ENCODE results near the gene BTAF1. TPM values are rescaled to one million over a fixed set of nuclear protein-coding genes. Genes with fewer than 3 reads are reported as not detected.

BTAF1 gene
- total and polyA plus RNA-seq, 2 donors, result 15.0 to 49.9 TPM

DNA sequence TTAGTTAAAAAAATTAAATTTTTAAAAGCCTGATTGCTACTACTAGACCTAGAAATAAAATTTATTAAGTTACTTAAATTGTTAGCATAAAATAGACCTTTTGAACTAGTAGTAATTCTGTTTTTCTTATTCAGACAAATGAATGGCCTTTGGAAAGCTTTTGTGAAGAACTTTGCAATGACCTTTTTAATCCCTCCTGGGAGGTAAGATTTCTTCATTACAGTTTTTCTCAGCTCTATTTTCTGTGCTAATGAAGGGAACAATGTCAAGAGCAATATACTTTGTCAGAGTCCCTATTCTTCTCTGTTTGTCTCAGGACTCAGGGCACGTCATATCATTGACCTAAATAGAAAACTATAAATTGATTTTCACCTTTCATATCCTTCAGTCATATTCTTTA is 33.5 kb downstream of the BTAF1 start:
- WGBS, result 100% methylated on average over 1 of the region's 1 CpG

DNA sequence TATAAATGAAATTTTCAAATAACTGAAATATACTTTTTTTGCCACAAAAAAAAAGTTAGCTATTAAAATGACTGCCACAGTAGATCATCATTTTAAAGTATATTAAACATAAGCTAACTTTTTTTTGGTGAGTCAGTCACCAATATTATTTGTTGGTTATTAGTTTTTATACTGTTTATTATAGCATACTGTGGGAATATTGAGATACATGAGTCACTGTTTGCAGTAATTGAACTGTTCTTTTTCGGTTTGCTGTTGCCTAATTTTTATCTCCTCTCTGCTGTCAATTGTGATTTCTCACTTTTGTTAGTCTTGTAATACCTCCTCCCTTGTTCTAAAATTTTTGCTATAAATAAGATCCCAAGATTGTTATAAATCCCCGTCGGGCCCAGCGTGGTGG is 45.7 kb downstream of the BTAF1 start:
- H3K36me3 ChIP-seq (ENCODE audit: control insufficient read depth in 2 of 2, insufficient read depth in 2 of 2, low read length in 1 of 2), result peaks cover 3 to 39% of the 10 kb centered on the region in 2 donors
- H3K27ac ChIP-seq (ENCODE audit: low read depth in 1 of 2, low read length in 1 of 2), result no peak overlapping the region
- H3K9me3 ChIP-seq (ENCODE audit: control insufficient read depth in 2 of 2, insufficient read depth in 1 of 2, low read length in 1 of 2), result no peaks in the 10 kb centered on the region
- H3K4me3 ChIP-seq (ENCODE audit: low read length in 2 of 2), result no peak overlapping the region
- DNase-seq (ENCODE audit: low read depth in 6 of 9, low spot score in 9 of 9), result no peak
- 97% methylated on average over 4 of the region's 4 CpGs for WGBS
- no peaks in the 10 kb centered on the region for H3K27me3 ChIP-seq (ENCODE audit: control insufficient read depth in 2 of 2, insufficient read depth in 1 of 2, low read length in 1 of 2)
- H3K4me1 ChIP-seq (ENCODE audit: control insufficient read depth in 2 of 2, insufficient read depth in 2 of 2, low read length in 2 of 2), result no peaks in the 10 kb centered on the region

More for the DNA sequence above, 33.5 kb downstream of the BTAF1 start:
- Histone ChIP-seq H3K36me3 (ENCODE audit: control insufficient read depth in 2 of 2, insufficient read depth in 2 of 2, low read length in 1 of 2) (peaks cover 14 to 69% of the 10 kb centered on the region in 2 donors), H3K9me3 (ENCODE audit: control insufficient read depth in 2 of 2, insufficient read depth in 1 of 2, low read length in 1 of 2) (no peaks in the 10 kb centered on the region), H3K27me3 (ENCODE audit: control insufficient read depth in 2 of 2, insufficient read depth in 1 of 2, low read length in 1 of 2) (no peaks in the 10 kb centered on the region), H3K4me1 (ENCODE audit: control insufficient read depth in 2 of 2, insufficient read depth in 2 of 2, low read length in 2 of 2) (no peaks in the 10 kb centered on the region), H3K27ac (ENCODE audit: low read depth in 1 of 2, low read length in 1 of 2) (no peak overlapping the region), H3K4me3 (ENCODE audit: low read length in 2 of 2) (no peak overlapping the region)
- DNase-seq (ENCODE audit: low read depth in 6 of 9, low spot score in 9 of 9), result no peak

DNA sequence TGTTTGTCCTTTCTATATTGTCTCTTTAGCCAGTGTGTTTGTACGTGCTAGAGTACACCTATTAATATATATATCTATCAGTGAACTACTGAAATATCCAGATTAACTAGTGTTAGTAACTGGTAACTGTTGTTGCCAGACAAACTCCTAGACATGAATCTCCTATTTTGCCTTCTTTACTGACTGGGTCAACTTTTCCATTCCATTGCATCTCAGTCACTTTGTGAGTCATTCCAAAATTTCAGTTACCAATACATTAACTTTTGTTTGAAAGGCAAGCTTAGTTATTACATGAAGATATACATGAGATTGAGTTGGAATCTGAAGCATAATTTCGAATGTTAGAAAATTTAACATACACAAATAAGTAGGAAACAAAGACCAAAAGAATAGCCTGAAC is 51.4 kb downstream of the BTAF1 start:
- no peaks in the 10 kb centered on the region for H3K4me1 ChIP-seq (ENCODE audit: control insufficient read depth in 2 of 2, insufficient read depth in 2 of 2, low read length in 2 of 2)
- WGBS, result 99% methylated on average over 2 of the region's 2 CpGs
- no peaks in the 10 kb centered on the region for H3K9me3 ChIP-seq (ENCODE audit: control insufficient read depth in 2 of 2, insufficient read depth in 1 of 2, low read length in 1 of 2)
- H3K27me3 ChIP-seq (ENCODE audit: control insufficient read depth in 2 of 2, insufficient read depth in 1 of 2, low read length in 1 of 2), result no peaks in the 10 kb centered on the region
- no peak overlapping the region for H3K27ac ChIP-seq (ENCODE audit: low read depth in 1 of 2, low read length in 1 of 2)
- DNase-seq (ENCODE audit: low read depth in 6 of 9, low spot score in 9 of 9), result no peak
- no peak overlapping the region for H3K4me3 ChIP-seq (ENCODE audit: low read length in 2 of 2)
- peaks cover 3 to 23% of the 10 kb centered on the region in 2 donors for H3K36me3 ChIP-seq (ENCODE audit: control insufficient read depth in 2 of 2, insufficient read depth in 2 of 2, low read length in 1 of 2)

DNA sequence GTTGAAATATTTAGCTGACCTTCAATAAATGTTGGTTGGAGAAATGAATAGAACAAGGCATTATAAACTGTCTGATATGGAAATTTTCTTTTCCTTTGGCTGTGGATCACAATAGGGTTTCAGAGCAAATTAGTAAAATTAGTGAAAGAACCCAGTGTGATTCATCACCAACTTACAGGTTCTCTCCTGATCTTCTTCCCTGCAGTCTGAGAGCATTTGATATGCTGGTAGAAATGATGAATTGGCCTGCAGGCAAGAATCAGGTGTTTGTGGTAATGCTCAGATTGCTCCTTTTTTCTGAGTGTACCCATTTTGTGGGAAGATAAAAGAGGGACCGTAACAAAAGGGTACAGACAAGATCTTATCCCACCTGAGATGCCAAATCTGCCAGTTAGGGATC is 51.9 kb downstream of the BTAF1 start:
- H3K4me1 ChIP-seq (ENCODE audit: control insufficient read depth in 2 of 2, insufficient read depth in 2 of 2, low read length in 2 of 2), result no peaks in the 10 kb centered on the region
- no peaks in the 10 kb centered on the region for H3K9me3 ChIP-seq (ENCODE audit: control insufficient read depth in 2 of 2, insufficient read depth in 1 of 2, low read length in 1 of 2)
- H3K4me3 ChIP-seq (ENCODE audit: low read length in 2 of 2), result no peak overlapping the region
- 88% methylated on average over 1 of the region's 1 CpG for WGBS
- H3K27ac ChIP-seq (ENCODE audit: low read depth in 1 of 2, low read length in 1 of 2), result no peak overlapping the region
- H3K27me3 ChIP-seq (ENCODE audit: control insufficient read depth in 2 of 2, insufficient read depth in 1 of 2, low read length in 1 of 2), result no peaks in the 10 kb centered on the region
- H3K36me3 ChIP-seq (ENCODE audit: control insufficient read depth in 2 of 2, insufficient read depth in 2 of 2, low read length in 1 of 2), result peaks cover 3 to 25% of the 10 kb centered on the region in 2 donors
- DNase-seq (ENCODE audit: low read depth in 6 of 9, low spot score in 9 of 9), result no peak

DNA sequence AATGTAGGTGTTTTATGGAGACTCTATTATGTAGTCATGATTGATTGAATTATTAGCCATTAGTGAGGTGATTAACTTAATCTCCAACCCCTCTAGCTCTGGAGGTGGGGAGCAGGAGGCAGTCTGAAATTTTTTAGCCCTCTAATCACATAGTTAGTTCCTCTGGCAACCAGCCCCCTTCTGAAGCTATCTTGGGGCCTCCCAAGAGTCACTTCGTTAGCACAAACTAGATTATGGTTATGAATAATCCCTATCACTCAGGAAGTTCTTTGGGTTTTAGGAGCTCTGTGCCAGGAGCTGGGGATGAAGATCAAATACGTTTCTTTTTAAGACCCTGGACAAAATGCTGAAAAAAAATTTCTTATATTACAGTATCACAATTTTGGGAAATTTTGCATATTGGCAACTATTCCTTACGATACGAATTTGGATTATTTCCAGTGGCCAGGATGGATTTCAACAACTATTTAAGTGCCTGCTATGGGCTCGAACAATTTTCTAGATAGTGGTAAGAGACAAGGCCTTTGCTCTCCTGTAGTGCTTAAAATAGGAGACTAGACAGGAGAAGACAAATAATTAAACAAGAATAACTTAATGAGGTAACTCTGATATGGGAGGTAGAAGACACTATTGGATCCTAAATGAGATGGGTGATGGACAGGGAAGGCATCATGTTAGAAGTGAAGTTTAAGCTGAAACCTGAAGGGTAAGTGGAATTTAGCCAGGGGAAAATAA is 52.9 kb downstream of the BTAF1 start:
- no peak overlapping the region for H3K27ac ChIP-seq (ENCODE audit: low read depth in 1 of 2, low read length in 1 of 2)
- DNase-seq (ENCODE audit: low read depth in 6 of 9, low spot score in 9 of 9), result no peak
- H3K36me3 ChIP-seq (ENCODE audit: control insufficient read depth in 2 of 2, insufficient read depth in 2 of 2, low read length in 1 of 2), result peaks cover 3 to 24% of the 10 kb centered on the region in 2 donors
- H3K9me3 ChIP-seq (ENCODE audit: control insufficient read depth in 2 of 2, insufficient read depth in 1 of 2, low read length in 1 of 2), result no peaks in the 10 kb centered on the region
- H3K4me1 ChIP-seq (ENCODE audit: control insufficient read depth in 2 of 2, insufficient read depth in 2 of 2, low read length in 2 of 2), result no peaks in the 10 kb centered on the region
- no peaks in the 10 kb centered on the region for H3K27me3 ChIP-seq (ENCODE audit: control insufficient read depth in 2 of 2, insufficient read depth in 1 of 2, low read length in 1 of 2)
- 95% methylated on average over 5 of the region's 5 CpGs for WGBS
- H3K4me3 ChIP-seq (ENCODE audit: low read length in 2 of 2), result no peak overlapping the region

DNA sequence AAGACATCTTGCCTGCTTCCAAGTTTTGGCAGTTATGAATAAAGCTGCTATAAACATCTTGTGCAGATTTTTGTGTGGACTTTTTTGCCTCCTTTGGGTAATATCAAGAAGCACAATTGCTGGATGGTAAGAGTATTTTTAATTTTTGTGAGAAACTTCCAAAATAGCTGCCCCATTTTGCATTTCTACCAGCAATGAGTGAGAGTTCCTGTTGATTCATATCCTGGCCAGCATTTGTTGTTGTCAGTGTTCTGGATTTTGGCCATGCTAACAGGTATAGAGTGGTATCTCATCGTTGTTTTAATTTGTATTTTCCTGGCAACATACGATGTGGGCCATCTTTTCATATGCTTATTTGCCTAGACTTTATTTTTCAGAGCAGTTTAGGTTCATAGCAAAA is 53.9 kb downstream of the BTAF1 start:
- DNase-seq (ENCODE audit: low read depth in 6 of 9, low spot score in 9 of 9), result no peak
- no peak overlapping the region for H3K27ac ChIP-seq (ENCODE audit: low read depth in 1 of 2, low read length in 1 of 2)
- no peaks in the 10 kb centered on the region for H3K27me3 ChIP-seq (ENCODE audit: control insufficient read depth in 2 of 2, insufficient read depth in 1 of 2, low read length in 1 of 2)
- H3K4me3 ChIP-seq (ENCODE audit: low read length in 2 of 2), result no peak overlapping the region
- WGBS, result over 99% methylated on average over 2 of the region's 2 CpGs
- H3K9me3 ChIP-seq (ENCODE audit: control insufficient read depth in 2 of 2, insufficient read depth in 1 of 2, low read length in 1 of 2), result no peaks in the 10 kb centered on the region
- H3K36me3 ChIP-seq (ENCODE audit: control insufficient read depth in 2 of 2, insufficient read depth in 2 of 2, low read length in 1 of 2), result peaks cover 3 to 26% of the 10 kb centered on the region in 2 donors
- H3K4me1 ChIP-seq (ENCODE audit: control insufficient read depth in 2 of 2, insufficient read depth in 2 of 2, low read length in 2 of 2), result no peaks in the 10 kb centered on the region

DNA sequence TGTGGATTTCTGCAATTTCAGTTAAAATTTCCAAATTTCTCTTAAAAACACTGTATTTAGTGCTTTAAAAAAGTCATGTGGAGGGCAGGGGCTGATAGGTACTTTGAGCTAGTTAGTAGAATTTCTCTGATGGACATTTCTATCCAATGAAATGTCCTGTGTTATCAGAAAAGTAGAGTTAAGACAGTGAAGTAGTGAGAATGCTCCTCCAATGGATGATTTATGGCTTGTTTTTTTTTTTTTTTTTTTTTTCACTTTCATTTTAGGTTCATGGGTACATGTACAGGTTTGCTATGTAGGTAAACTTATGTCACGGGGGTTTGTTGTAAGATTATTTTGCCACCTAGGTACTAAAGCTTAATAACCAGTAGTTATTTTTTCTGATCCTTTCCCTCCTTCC is 55.0 kb downstream of the BTAF1 start:
- peaks cover 7 to 35% of the 10 kb centered on the region in 2 donors for H3K36me3 ChIP-seq (ENCODE audit: control insufficient read depth in 2 of 2, insufficient read depth in 2 of 2, low read length in 1 of 2)
- H3K27ac ChIP-seq (ENCODE audit: low read depth in 1 of 2, low read length in 1 of 2), result no peak overlapping the region
- WGBS, result 100% methylated on average over 1 of the region's 1 CpG
- no peak for DNase-seq (ENCODE audit: low read depth in 6 of 9, low spot score in 9 of 9)
- no peak overlapping the region for H3K4me3 ChIP-seq (ENCODE audit: low read length in 2 of 2)
- no peaks in the 10 kb centered on the region for H3K27me3 ChIP-seq (ENCODE audit: control insufficient read depth in 2 of 2, insufficient read depth in 1 of 2, low read length in 1 of 2)
- H3K4me1 ChIP-seq (ENCODE audit: control insufficient read depth in 2 of 2, insufficient read depth in 2 of 2, low read length in 2 of 2), result no peaks in the 10 kb centered on the region
- no peaks in the 10 kb centered on the region for H3K9me3 ChIP-seq (ENCODE audit: control insufficient read depth in 2 of 2, insufficient read depth in 1 of 2, low read length in 1 of 2)

DNA sequence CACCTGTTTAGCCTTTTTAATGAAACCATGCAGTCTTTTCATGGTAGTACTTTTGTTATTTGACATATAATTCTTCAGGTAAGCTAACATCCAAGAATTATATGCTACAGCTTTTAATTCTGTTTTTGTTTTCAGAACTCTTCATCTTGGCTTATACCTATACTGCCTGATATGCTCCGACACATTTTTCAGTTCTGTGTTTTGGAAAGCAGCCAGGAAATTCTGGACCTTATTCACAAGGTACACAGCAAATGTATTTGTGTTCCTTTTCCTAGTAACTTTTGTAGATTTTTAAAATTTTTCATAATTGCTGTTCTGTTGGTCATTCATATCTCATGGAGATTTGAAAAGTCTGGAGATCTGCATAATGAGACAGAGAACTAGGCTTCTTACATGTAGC is 56.7 kb downstream of the BTAF1 start:
- DNase-seq (ENCODE audit: low read depth in 6 of 9, low spot score in 9 of 9), result no peak
- H3K27me3 ChIP-seq (ENCODE audit: control insufficient read depth in 2 of 2, insufficient read depth in 1 of 2, low read length in 1 of 2), result no peaks in the 10 kb centered on the region
- 96% methylated on average over 1 of the region's 1 CpG for WGBS
- H3K4me3 ChIP-seq (ENCODE audit: low read length in 2 of 2), result no peak overlapping the region
- H3K27ac ChIP-seq (ENCODE audit: low read depth in 1 of 2, low read length in 1 of 2), result no peak overlapping the region
- H3K36me3 ChIP-seq (ENCODE audit: control insufficient read depth in 2 of 2, insufficient read depth in 2 of 2, low read length in 1 of 2), result peaks cover 7 to 47% of the 10 kb centered on the region in 2 donors
- H3K9me3 ChIP-seq (ENCODE audit: control insufficient read depth in 2 of 2, insufficient read depth in 1 of 2, low read length in 1 of 2), result no peaks in the 10 kb centered on the region
- no peaks in the 10 kb centered on the region for H3K4me1 ChIP-seq (ENCODE audit: control insufficient read depth in 2 of 2, insufficient read depth in 2 of 2, low read length in 2 of 2)

DNA sequence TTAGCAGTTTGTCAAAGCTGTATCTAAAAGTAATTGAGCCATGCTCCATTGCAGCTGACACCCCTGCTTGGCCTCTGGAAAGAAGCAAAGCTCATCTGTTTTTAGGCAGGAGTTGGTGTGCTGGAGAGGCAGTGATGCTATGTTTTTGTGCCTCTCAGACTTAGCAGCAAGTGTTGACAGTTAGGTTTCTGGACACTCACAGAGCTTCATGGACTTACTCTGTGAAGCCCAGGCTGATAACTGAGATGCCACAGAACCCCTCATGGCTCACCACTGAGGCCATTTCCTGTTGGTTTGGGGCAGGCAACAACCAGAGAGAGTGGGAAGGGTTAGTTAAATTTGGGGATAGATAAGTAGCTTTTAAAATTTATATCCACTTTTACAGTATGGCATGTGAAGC is 59.8 kb downstream of the BTAF1 start:
- H3K27ac ChIP-seq (ENCODE audit: low read depth in 1 of 2, low read length in 1 of 2), result no peak overlapping the region
- no peaks in the 10 kb centered on the region for H3K4me1 ChIP-seq (ENCODE audit: control insufficient read depth in 2 of 2, insufficient read depth in 2 of 2, low read length in 2 of 2)
- H3K4me3 ChIP-seq (ENCODE audit: low read length in 2 of 2), result no peak overlapping the region
- no peaks in the 10 kb centered on the region for H3K27me3 ChIP-seq (ENCODE audit: control insufficient read depth in 2 of 2, insufficient read depth in 1 of 2, low read length in 1 of 2)
- DNase-seq (ENCODE audit: low read depth in 6 of 9, low spot score in 9 of 9), result peak in 1 of 9 donors; percentile 1
- H3K9me3 ChIP-seq (ENCODE audit: control insufficient read depth in 2 of 2, insufficient read depth in 1 of 2, low read length in 1 of 2), result no peaks in the 10 kb centered on the region
- H3K36me3 ChIP-seq (ENCODE audit: control insufficient read depth in 2 of 2, insufficient read depth in 2 of 2, low read length in 1 of 2), result peaks cover 4 to 56% of the 10 kb centered on the region in 2 donors
